NCI-H460 (cell line): ENCODE measurements around the gene E2F8. TPM values are rescaled to one million over a fixed set of nuclear protein-coding genes. Genes with fewer than 3 reads are reported as not detected.
"Not testable (repeated sequence)": the region's sequence is repeated elsewhere in the genome, so short reads cannot be mapped to it uniquely, and the experiment has no call there.

Experiments
- DNase-seq: peaks from one replicate; pipeline ENCODE4 v3.0.0-alpha.2; 2016; ENCODE audit warnings: low read depth; ENCODE audit errors: extremely low read depth
- polyA plus RNA-seq: library from polyadenylated mRNA; depleted of rRNA; stranded (reverse); fragments of >200 nt; gene quantifications from 2 replicates; pipeline ENCODE4 v1.2.3, GENCODE V29; 2014; cell fraction: nucleus; rRNA removed
- total RNA-seq: library from RNA; depleted of rRNA; stranded (reverse); fragments of >200 nt; shearing (Covaris generic); gene quantifications from 2 replicates; pipeline ENCODE4 v1.2.3, GENCODE V29; 2014; rRNA removed

The E2F8 gene, protein sequence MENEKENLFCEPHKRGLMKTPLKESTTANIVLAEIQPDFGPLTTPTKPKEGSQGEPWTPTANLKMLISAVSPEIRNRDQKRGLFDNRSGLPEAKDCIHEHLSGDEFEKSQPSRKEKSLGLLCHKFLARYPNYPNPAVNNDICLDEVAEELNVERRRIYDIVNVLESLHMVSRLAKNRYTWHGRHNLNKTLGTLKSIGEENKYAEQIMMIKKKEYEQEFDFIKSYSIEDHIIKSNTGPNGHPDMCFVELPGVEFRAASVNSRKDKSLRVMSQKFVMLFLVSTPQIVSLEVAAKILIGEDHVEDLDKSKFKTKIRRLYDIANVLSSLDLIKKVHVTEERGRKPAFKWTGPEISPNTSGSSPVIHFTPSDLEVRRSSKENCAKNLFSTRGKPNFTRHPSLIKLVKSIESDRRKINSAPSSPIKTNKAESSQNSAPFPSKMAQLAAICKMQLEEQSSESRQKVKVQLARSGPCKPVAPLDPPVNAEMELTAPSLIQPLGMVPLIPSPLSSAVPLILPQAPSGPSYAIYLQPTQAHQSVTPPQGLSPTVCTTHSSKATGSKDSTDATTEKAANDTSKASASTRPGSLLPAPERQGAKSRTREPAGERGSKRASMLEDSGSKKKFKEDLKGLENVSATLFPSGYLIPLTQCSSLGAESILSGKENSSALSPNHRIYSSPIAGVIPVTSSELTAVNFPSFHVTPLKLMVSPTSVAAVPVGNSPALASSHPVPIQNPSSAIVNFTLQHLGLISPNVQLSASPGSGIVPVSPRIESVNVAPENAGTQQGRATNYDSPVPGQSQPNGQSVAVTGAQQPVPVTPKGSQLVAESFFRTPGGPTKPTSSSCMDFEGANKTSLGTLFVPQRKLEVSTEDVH
- total RNA-seq = 1.2 TPM in 2 replicates
- 4.7 and 5.8 TPM in 2 replicates for polyA plus RNA-seq

DNA sequence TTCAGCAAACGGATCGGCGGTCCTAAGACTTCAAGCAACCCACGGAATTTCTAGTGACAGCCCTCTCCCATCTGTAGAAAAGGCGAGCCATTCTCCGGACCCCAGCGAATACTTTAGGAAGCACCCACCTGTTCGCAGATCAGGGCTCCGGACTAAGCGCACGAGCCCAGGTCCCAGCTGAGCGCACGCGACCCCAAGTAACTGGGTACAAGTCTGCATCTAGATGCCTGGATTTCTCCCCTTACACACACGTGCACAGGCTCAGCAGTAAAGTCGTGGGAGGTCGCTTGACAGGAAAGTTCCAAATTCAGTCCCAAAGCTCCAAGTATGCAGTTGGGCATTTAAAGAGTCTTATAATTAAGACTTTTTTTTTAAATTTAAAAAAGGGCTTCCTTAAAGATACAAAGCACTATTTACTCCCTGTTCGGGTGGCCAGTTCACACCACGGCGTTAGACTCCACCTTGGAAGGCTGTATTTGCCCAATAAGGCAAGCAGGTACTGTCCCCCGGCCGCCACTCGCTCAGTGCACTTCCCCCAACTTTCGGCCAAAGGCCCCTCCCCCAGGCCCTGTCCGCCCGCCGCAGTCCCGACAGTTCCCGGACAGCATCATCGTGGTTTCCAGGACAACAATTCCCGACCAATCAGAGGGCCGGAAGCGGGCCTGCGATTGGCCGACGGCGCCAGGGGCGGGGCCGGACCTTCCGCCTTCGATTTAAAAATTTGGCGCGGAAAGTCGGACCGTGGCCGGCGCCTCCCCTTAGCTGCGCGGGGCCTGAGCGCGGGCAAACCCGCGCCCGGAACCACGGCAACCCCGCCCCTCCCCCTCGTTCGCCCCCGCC is at the start of gene E2F8:
Gene E2F8, minus strand, starts transcription at position 526 of the 840 bp plus-strand sequence. CDS start 824 bp downstream, outside the sequence.
- DNase-seq = peak; percentile 89

DNA sequence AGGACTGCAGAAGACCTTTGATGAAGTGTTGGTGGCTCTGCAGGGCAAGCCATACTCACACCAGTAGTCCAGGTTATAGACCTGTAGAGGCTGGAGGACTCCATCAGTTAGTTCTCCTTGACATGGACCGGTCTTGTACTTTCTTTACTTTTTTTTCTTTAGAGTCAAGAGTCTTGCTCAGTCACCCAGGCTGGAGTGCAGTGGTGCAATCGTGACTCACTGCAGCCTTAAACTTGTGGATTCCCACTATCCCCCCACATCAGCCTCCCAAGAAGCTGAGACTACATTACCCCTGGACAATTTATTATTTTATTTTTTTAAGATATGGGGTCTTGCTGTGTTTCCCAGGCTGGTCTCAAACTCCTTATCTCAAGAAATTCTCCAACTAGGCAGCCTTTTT is 49.6 kb upstream of the E2F8 start:
- DNase-seq = no peak

DNA sequence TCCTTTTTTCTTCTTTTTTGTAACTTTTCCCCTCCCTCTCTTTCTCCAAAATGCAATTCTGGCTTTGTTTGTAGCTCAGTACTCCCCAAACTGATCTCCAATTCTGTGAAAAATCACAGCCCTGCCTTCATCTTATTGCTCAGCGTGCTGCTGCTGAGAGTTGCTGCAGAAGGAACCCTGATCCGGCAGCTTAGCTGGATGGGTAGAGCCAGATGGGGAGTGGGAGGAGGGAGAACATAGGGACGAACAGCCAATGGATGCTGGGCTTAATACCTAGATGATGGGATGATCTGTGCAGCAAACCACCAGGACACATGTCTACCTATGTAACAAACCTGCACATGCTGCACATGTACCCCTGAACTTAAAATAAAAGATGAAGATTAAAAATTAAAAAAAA is 47.5 kb upstream of the E2F8 start:
- DNase-seq = no peak

DNA sequence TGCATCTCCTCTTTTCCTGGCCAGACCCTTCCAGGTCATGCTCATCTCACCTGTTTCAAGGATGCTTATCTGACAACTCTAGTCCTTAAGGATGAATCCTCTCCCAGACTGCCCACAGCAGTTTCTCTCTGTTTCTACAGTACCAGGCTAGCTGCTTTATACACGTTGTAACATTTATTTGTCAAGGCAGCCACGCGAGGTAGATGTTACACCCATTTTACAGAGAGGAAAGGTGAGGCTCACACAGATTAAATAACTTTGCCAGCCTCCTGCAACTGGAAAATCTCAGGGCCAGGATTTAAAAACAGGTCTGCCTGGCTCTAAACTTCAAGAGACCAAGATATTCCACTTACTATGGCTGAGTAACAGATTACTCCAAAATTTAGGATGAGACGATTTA is 45.7 kb upstream of the E2F8 start:
- DNase-seq = no peak

DNA sequence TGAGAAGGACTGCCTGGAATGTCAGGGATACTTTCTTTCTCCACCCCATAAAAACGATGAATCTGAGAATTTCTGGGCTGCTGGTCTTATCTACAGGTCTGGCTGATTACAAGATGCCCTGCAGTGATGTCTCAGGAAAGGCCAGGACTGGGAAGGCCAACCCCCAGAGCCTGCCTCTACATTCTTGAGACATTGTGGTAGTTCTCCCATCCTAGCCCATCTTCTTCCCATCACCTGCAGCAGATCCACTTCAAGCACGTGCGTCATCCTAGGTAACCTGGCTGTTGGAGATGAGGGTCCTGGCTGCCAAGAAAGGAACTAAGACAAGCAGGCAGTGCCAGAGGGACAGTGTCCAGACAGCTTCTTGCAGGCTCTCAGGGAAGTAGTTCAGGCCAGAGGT is 44.1 kb upstream of the E2F8 start:
- DNase-seq = no peak

DNA sequence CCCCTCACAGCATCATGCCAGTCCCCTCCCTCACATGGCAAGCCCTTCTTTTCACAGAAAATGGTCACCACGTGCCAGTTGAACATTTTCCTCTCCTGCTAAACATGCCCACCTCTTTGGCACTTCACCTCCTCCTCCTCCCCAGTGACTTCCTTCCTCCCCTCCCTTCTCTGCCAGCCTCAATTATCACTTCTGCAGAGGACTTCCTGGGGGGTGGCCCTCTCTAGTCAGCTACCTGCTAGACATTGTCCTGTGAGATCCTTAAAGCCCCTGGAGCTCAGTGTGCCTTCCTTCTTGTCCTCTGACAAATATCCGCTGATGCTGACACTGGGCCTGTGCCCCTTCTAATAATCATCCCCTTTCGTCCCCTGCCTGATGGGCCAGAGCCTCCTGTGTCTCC is 43.2 kb upstream of the E2F8 start:
- no peak for DNase-seq

DNA sequence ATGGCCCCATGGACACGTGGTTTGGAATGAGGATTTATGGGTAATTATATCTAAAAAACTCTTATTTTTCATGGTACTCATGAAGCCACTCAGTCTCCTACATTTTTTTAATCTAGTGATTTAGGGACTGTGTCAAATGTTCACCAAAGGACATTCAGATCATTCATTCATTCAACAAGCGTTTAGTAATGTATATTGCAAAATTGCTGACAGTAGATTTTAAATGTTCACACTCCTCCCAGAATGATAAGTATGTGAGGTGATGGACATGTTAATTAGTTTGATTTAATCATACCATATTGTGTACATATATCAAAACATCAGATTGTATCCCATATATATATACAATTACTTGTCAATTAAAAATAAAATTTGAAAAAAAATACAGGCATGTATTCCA is 40.8 kb upstream of the E2F8 start:
- no peak for DNase-seq

DNA sequence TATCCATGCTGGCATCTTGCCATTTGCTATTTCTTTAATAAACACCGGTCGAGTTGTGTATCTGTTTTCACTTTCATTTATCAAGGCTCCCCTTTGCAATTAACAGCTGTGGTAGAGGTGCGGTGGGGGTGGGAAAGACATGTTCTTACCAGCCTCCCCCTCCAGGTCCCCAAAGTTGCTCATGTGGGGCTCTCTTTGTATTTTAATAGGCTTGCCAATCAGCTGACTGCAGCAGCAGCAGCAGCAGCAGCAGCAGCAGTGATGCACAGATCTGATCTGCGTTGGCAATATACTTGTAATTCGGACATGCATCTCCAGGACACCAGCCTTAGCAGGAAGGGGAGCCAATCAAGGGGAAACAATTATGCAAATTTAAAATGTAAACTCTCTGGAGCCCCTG is 40.3 kb upstream of the E2F8 start:
- no peak for DNase-seq

DNA sequence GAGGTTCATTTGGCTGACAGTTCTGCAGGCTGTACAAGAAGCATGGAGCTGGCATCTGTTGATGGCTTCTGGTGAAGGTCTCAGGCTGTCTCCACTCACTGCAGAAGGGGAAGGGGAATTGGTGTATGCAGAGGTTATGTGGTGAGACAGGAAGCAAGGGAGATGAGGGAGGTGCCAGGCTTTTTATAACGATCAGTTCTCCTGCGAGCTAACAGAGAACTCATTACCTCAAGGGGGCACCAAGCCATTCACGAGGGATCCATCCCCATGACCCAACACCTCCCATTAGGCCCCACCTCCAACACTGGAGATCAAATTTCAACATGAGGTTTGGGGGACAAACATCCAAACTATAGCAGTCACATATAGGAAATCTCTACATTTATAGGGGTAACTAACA is 38.7 kb upstream of the E2F8 start:
- no peak for DNase-seq

DNA sequence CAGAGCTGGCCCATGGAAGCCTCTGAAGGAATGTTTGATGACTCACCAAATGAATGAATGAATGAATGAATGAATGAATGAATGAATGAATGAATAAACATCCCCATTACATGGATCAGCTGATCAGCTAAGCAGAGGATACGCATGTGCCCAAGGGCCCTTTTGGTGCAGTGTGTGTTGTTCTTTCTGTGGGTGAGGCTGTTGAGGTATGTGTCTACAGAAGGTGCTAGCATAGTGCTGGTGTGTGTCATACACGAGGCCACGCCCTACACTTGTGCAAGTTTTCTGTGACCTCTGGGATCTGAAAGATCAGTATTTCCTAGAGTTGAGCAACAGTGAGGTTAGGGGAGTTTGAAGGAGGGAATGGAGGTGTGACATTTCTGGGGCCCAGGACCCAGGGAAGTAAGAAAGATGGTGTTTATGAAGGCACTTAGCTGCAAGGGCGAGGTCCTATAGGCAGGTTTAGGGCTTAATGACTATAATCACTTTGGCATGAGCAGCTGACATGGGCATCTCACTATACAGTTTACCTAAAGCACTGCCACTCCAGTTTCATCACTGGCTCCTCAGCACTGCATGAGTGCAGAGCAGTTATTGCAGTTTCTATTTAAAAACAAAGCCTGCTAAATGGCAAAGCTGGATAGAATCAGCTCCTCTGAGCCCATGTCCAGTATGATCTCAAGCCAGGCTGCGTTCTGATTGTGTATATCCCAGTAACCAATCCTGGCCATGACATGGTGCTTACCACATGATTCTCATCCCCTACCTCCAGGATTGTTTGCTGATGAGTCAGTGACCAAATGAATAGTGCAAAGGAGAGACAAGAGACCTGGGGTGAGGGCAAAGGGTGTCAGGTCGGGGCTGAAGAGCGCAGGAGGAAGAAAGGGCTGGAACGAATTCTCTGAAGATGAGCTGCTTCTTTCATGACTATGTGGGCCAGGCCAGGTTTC is 36.4 kb upstream of the E2F8 start:
- peak; percentile 25 for DNase-seq

DNA sequence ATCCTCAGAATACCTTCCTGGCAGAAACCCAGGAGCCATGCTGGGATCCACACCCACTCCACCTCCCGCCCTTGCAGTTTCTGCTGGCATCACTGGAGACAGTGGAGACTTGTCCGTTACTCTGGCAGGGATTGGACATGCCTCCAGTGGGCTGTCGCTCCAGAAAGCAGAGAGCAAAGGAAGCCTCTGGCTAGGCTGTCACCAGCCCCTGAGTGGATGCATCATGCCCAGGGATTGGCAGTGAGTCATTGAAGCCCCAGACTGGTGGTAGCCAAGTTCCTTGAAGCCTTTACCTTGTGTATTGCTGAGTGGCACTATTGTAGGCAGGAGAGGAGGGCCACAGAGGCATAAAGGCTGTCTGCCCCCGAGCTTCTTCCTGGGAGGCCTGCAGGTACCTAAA is 34.8 kb upstream of the E2F8 start:
- no peak for DNase-seq

DNA sequence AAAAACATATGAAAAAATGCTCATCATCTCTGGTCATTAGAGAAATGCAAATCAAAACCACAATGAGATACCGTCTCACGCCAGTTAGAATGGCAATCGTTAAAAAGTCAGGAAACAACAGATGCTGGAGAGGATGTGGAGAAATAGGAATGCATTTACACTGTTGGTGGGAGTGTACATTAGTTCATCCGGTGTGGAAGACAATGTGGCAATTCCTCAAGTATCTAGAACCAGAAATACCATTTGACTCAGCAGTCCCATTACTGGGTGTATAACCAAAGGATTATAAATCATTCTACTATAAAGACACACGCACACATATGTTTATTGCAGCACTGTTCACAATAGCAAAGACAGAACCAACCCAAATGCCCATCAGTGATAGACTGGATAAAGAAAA is 32.5 kb upstream of the E2F8 start:
- DNase-seq = not testable (repeated sequence)

DNA sequence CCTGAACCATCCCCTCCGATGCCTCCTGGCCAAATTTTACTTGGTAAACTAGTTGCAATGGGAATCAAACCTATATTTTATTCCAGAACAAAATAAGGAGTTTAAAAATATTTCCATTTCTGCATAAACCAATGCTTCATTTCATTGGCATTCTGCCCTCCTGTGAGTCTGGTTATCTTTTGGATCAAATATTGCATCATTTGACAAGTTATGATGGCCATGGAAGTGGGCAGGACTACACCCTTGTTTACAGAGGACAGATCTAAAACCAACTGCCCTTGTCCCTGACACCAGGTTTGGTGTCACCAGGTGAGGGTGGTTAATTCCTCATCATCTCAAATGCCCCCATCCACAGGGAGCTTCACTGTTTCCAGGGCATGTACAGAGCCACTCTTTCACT is 28.2 kb upstream of the E2F8 start:
- DNase-seq = no peak

DNA sequence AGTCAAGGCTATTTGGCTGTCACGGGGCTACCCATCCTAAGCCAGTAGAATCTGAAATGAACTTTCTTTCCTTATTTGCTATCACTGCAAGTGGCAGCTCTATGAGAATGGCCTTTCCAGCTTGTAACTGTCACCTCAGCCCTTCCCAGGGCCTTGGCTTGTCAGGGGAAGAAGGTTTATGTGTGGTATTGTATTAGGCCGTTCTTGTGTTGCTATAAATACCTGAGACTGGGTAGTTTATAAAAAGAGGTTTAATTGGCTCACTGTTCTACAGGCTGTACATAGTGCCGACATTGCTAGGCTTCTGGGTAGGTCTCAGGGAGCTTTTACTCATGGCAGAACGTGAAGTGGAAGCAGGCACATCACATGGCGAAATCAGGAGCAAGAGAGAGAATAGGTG is 26.8 kb upstream of the E2F8 start:
- no peak for DNase-seq

DNA sequence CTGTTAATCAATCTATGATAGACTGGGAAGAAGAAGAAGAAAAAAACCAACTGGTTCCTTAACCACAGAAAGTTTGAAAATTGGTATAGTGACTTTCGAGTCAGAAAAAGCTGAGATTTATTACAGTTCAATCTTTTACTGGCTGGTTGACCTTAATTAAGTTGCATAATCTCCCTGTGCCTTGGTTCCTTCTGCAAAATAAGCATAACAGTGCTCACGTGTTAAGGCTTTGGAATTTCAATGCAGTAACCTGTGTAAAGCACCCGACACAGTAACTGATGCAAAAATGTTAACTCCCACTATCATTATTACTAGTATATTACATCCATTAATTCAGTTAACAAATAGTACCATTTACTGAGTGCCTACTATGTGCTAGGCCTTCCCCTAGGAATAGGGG is 22.6 kb upstream of the E2F8 start:
- DNase-seq = no peak

DNA sequence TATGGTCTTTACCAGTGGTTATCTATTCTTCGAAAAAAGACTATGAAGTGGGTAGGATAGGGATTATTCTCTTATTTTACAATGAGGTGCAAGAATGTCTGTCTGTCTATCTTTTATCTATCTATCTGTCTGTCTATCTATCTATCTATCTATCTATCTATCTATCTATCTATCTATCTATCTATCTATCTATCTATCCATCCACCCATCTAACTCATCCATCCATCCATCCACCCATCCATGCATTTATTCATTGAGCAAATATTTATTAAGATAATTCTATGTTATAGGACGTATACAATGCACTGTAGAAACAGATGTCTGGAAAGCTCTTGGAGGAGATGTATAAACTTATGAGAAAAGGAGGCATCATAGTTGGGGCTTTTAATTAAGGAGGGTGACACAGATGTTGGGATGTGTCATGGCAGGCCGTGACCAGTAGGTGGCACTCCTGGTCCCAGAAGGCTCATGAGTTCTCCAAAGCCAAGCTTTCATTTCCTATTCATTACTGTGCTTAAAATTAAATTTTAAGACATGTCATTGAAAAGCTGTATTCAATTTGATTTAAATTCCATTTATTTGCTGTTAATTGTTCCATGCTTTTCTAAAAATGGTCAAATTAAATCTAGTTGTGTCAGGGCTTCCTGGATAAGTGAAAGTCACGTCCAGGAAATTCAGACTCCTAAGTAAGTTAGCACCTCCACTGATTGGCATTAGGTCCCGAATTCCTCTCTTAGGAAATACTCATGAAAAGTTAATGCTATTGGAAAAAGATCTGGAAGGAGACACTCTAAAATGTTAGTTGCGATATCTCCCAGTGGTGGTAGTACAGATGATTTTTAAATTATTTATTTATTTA is 19.0 kb upstream of the E2F8 start:
- peak; percentile 38 for DNase-seq

DNA sequence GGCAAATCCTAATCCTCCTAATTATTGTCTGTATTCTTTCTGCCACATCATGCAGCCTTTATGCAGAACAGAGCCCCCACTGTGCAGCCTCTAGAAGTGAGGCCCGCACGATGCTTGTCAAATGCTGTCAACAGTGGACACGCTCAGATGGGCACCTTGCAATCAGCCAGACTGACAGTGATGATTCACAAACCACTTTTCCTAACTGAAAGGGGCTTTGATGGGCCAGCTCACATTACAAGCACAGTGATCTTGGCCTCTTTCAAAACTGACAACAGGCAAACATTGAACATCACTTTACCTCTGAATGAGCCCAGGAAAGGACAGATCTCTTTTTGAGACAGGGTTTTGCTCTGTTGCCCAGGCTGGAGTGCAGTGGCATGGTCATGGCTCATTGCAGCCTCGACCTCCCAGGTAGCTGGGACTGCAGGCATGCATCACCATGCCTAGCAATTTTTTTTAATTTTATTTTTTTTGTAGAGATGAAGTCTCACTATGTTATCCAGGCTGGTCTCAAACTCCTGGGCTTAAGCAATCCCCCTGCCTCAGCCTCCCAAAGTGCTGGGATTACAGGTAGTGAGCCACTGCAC is 18.0 kb upstream of the E2F8 start:
- DNase-seq = no peak

DNA sequence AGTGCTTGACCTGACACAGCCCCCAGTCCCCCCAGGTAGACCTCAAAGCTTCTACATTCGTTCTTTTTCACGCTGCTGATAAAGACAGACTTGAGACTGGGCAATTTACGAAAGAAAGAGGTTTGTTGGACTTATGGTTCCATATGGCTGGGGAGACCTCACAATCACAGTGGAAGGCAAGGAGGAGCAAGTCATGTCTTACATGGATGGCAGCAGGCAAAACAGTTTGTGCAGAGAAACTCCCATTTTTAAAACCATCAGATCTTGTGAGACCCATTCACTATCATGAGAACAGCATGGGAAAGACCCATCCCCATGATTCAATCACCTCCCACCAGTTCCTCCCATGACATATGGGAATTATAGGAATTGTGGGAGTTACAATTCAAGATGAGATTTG is 13.7 kb upstream of the E2F8 start:
- not testable (repeated sequence) for DNase-seq
